ENCODE results near the gene ATP13A5. TPM values are rescaled to one million over a fixed set of nuclear protein-coding genes. Genes with fewer than 3 reads are reported as not detected.

ATP13A5 gene
- total and polyA plus RNA-seq, 2 experiments from 2014 or later: not detected

DNA sequence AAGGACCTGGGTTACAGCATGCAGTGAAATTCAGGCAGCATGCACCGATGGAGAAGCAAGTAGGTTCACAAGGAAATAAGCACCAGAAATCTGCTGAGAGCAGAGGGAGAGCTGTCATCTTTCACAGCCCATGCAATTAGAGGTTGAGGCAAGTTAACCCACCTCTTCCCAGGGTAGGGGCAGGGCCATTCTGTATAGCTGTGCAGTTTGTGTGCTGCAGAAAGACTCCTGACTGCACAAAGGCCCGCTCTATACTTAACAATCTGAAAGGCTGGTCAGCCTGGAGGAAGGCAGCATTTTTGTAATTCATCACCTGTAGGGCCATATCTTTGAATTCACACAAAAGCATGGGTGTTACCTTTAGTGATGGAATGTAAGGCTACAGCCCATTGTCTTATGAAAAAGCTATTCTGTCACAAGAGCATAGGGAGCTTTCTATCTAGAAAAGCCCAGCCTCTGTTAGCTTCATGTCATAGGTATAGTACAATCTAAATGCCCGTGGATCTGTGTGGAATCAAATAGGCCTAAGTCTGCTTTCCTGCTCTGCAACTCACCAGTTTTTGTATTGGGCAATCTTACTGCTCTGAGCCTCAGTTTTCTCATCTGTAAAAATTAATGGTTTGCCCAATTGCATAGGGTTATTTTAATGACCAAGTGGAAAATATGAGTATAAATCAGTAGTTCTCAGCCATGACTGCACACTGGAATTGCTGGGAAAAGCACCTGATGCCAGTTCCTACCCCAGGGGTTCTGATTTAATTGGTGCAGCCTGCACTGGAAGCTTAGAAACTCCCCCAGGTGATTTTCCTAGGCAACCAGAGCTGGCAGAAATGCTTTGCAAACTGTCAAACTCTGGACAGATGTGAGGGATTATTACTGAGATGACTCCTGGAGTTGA lies 65.2 kb downstream of the ATP13A5 start:
- Histone ChIP-seq H3K4me3 (no peak overlapping the region), H3K4me1 (ENCODE audit: insufficient read depth) (no peaks in the 10 kb centered on the region), H3K9me2 (ENCODE audit: insufficient read depth) (no peaks in the 10 kb centered on the region), H4K20me1 (ENCODE audit: insufficient read depth) (no peaks in the 10 kb centered on the region), H2AFZ (no peak overlapping the region), H3K27ac (no peak overlapping the region), H3K36me3 (ENCODE audit: low read depth) (no peaks in the 10 kb centered on the region), H3K27me3 (replicated peaks; ENCODE audit: insufficient read depth) (no peaks in the 10 kb centered on the region; the same call in none of the 2 replicates), H3K4me2 (ENCODE audit: unreplicated experiment) (no peak overlapping the region), H3K79me2 (ENCODE audit: insufficient read depth) (no peaks in the 10 kb centered on the region), H3F3A (ENCODE audit: insufficient read depth) (no peaks in the 10 kb centered on the region), H3K9ac (no peak overlapping the region), H3K9me3 (ENCODE audit: low read depth) (no peaks in the 10 kb centered on the region)
- in situ Hi-C loops (cut with MboI): no loop called here
- TF ChIP-seq EZH2phosphoT487 (IDR thresholded peaks at IDR 0.05; ENCODE audit: insufficient read depth, low read depth) (no peak), EZH2 (IDR thresholded peaks at IDR 0.05; ENCODE audit: insufficient read depth, poor library complexity, severe bottlenecking) (no peak)
- 14 to 21% methylated on average over 3 of the region's 3 CpGs for WGBS, 2 experiments (ENCODE audit: low coverage in 1 of 2, low lambda C conversion rate in 2 of 2, missing lambda C conversion rate in 2 of 2)
- DNase-seq: no peak

DNA sequence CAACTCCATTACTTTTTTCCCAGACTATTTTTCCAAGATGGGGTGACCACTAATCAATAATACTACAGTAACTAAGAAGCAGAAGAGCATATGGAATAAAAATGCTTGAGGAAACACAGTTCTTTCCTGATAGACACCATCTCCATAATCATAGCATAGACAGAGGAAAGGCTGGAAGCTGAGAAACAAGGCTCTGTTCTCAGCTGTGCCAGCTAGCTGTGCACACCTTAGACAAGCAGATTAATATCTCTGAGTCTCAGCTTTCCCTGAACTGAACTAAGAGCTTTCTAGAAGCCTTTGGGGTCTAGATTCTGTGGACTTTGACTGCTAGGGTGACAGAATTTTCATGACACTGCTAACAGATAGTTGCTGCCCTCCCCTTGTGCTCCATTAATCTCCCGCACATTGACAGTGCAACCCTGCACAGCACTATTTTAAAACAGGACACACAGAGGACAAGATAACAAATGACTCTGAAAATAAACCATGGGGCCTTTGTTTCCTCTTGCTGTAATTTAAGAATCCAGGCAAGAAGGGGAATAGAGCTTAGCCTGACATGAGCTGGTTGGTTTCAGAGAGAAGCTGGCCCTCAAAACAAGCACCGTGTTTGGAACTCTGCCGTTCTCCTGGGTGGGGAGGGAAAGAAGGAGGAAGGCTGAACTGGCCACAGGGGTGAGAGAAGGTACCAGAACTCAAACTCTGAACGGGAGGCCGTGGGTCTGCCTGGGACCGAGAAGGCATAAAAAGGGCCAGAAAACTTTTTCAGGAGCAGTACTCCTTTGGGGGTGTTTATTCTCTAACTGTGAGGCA lies 67.4 kb downstream of the ATP13A5 start:
- WGBS, 2 experiments (ENCODE audit: low coverage in 1 of 2, low lambda C conversion rate in 2 of 2, missing lambda C conversion rate in 2 of 2): 9 to 16% methylated on average over 6 of the region's 6 CpGs
- no peaks in the 10 kb centered on the region for H3F3A ChIP-seq (ENCODE audit: insufficient read depth)
- no peaks in the 10 kb centered on the region for H3K36me3 ChIP-seq (ENCODE audit: low read depth)
- H3K4me1 ChIP-seq (ENCODE audit: insufficient read depth): no peaks in the 10 kb centered on the region
- no peak overlapping the region for H3K9ac ChIP-seq
- no peak for DNase-seq
- H3K9me2 ChIP-seq (ENCODE audit: insufficient read depth): no peaks in the 10 kb centered on the region
- H3K27me3 ChIP-seq (replicated peaks; ENCODE audit: insufficient read depth): peaks cover 4% of the 10 kb centered on the region
- no peak overlapping the region for H3K4me2 ChIP-seq (ENCODE audit: unreplicated experiment)
- no peak overlapping the region for H3K4me3 ChIP-seq
- H4K20me1 ChIP-seq (ENCODE audit: insufficient read depth): no peaks in the 10 kb centered on the region
- H3K27ac ChIP-seq: no peak overlapping the region
- H3K79me2 ChIP-seq (ENCODE audit: insufficient read depth): no peaks in the 10 kb centered on the region
- in situ Hi-C loops (cut with MboI): no loop called here
- no peaks in the 10 kb centered on the region for H3K9me3 ChIP-seq (ENCODE audit: low read depth)
- H2AFZ ChIP-seq: no peak overlapping the region
- TF ChIP-seq EZH2 (IDR thresholded peaks at IDR 0.05; ENCODE audit: insufficient read depth, poor library complexity, severe bottlenecking): no peak
- no peak for TF ChIP-seq EZH2phosphoT487 (IDR thresholded peaks at IDR 0.05; ENCODE audit: insufficient read depth, low read depth)

DNA sequence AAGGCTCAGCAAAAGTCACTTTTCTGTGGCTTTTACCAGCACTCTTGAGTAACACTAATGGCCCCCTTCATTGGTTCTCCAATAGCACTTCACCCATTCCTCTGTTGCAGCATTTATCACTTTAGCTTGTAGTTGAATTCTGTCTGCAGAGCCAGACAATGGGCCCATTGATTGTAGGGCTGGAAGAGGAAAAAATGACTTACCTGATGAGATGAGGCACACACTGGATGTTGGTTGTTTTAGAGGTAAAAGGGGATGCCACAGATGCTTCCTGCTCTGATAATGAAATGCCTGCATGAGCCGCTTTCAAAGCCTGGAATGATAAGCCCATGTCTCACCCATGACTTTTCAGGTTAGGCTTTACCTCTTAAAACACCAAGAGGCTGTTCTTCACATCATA lies 73.2 kb downstream of the ATP13A5 start:
- Histone ChIP-seq H3F3A (ENCODE audit: insufficient read depth) (no peaks in the 10 kb centered on the region), H3K4me1 (ENCODE audit: insufficient read depth) (no peaks in the 10 kb centered on the region), H3K36me3 (ENCODE audit: low read depth) (no peaks in the 10 kb centered on the region), H3K4me3 (no peak overlapping the region), H3K9ac (no peak overlapping the region), H3K79me2 (ENCODE audit: insufficient read depth) (no peaks in the 10 kb centered on the region), H3K9me3 (ENCODE audit: low read depth) (no peaks in the 10 kb centered on the region), H3K9me2 (ENCODE audit: insufficient read depth) (no peaks in the 10 kb centered on the region), H3K27ac (no peak overlapping the region), H2AFZ (no peak overlapping the region), H3K27me3 (replicated peaks; ENCODE audit: insufficient read depth) (0 out of 2 replicates have a peak, but pooled peaks cover 4% of the 10 kb centered on the region), H3K4me2 (ENCODE audit: unreplicated experiment) (no peak overlapping the region), H4K20me1 (ENCODE audit: insufficient read depth) (no peaks in the 10 kb centered on the region)
- DNase-seq: no peak
- TF ChIP-seq EZH2 (IDR thresholded peaks at IDR 0.05; ENCODE audit: insufficient read depth, poor library complexity, severe bottlenecking) (no peak), EZH2phosphoT487 (IDR thresholded peaks at IDR 0.05; ENCODE audit: insufficient read depth, low read depth) (no peak)
- WGBS, 2 experiments (ENCODE audit: low coverage in 1 of 2, low lambda C conversion rate in 2 of 2, missing lambda C conversion rate in 2 of 2): 30 to 33% methylated on average over 1 of the region's 1 CpG
- in situ Hi-C loops (cut with MboI): no loop called here

DNA sequence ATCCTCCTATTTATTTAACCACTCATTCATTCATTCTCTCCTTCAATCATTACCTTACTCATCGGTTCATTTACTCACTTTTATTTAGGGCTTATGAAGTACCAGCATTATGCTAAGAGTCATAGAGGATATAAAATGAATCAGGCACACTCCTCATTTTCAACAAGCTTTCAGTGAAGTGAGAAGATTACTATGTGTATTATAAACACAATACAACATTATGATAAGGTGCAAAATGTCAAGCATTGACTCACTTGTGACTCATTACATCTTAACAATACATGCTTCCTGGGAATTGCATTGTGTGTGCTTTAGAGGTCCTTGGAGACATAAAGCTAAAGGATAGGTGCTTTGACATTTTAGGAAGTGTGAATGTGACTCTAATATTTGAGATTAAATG lies 77.1 kb downstream of the ATP13A5 start:
- Histone ChIP-seq H3K27me3 (replicated peaks; ENCODE audit: insufficient read depth) (no peaks in the 10 kb centered on the region), H3K9me3 (ENCODE audit: low read depth) (no peaks in the 10 kb centered on the region), H3K9ac (no peak overlapping the region), H3K9me2 (ENCODE audit: insufficient read depth) (no peaks in the 10 kb centered on the region), H4K20me1 (ENCODE audit: insufficient read depth) (no peaks in the 10 kb centered on the region), H3K36me3 (ENCODE audit: low read depth) (no peaks in the 10 kb centered on the region), H3K27ac (no peak overlapping the region), H3F3A (ENCODE audit: insufficient read depth) (no peaks in the 10 kb centered on the region), H3K79me2 (ENCODE audit: insufficient read depth) (no peaks in the 10 kb centered on the region), H3K4me3 (no peak overlapping the region), H3K4me1 (ENCODE audit: insufficient read depth) (no peaks in the 10 kb centered on the region), H3K4me2 (ENCODE audit: unreplicated experiment) (no peak overlapping the region), H2AFZ (no peak overlapping the region)
- 29 to 44% methylated on average over 1 of the region's 1 CpG for WGBS, 2 experiments (ENCODE audit: low coverage in 1 of 2, low lambda C conversion rate in 2 of 2, missing lambda C conversion rate in 2 of 2)
- in situ Hi-C loops (cut with MboI): no loop called here
- TF ChIP-seq EZH2phosphoT487 (IDR thresholded peaks at IDR 0.05; ENCODE audit: insufficient read depth, low read depth) (no peak), EZH2 (IDR thresholded peaks at IDR 0.05; ENCODE audit: insufficient read depth, poor library complexity, severe bottlenecking) (no peak)
- peak; percentile 30 for DNase-seq
